Measurements from ENCODE around the gene SOX13. TPM values are rescaled to one million over a fixed set of nuclear protein-coding genes. Genes with fewer than 3 reads are reported as not detected.

Gene SOX13
- total RNA-seq, 4 donors from 2014 or later = 15.6 to 31.1 (median 16.3) TPM

GRCh38 chr1:204157962-204158361, 85.0 kb downstream of the SOX13 start:
- H3K4me3 ChIP-seq = no peak overlapping the region
- H3K27ac ChIP-seq = no peak overlapping the region
- intact Hi-C loops (cut with DNase I; ENCODE audit: low total_unique reads) = no loop called here
- H3K4me1 ChIP-seq = peaks cover 0 to 3% of the 10 kb centered on the region in 2 donors
- ATAC-seq (no peak), DNase-seq (no peak)
- H3K9me3 ChIP-seq = no peaks in the 10 kb centered on the region
- in situ Hi-C loops (cut with MboI; ENCODE audit: low sequenced_read_pairs in 4 of 4) = loop anchor here in 1 of 4 donors (5.0 to 25.0 kb wide), 2 partner anchors 204 to 354 kb away; partner anchors contain the start of gene MDM4
- TF ChIP-seq POLR2A (IDR thresholded peaks at IDR 0.05) (no peak), CTCF (IDR thresholded peaks at IDR 0.05 in 4 of 5, conservative IDR thresholded peaks at IDR 0.05 in 1 of 5) (no peak)
- H3K27me3 ChIP-seq = peaks cover 0 to 5% (median 4%) of the 10 kb centered on the region in 3 donors
- H3K36me3 ChIP-seq = no peaks in the 10 kb centered on the region

GRCh38 chr1:204161609-204162493, 88.9 kb downstream of the SOX13 start:
- Histone ChIP-seq H3K27ac (no peak overlapping the region), H3K9me3 (no peaks in the 10 kb centered on the region), H3K36me3 (no peaks in the 10 kb centered on the region), H3K4me3 (no peak overlapping the region), H3K4me1 (peaks cover 0 to 3% of the 10 kb centered on the region in 2 donors), H3K27me3 (peaks cover 0 to 3% (median 0%) of the 10 kb centered on the region in 3 donors)
- no peak for ATAC-seq
- intact Hi-C loops (cut with DNase I; ENCODE audit: low total_unique reads) (loop anchor here (1.0 to 2.0 kb wide), 3 partner anchors 37 to 201 kb away; no protein-coding TSS in a partner anchor), in situ Hi-C loops (cut with MboI; ENCODE audit: low sequenced_read_pairs in 4 of 4) (loop anchor here in 2 of 4 donors (10.0 to 25.0 kb wide), 2 partner anchors 203 to 350 kb away; partner anchors contain the start of gene MDM4 (in 1 of the 2))
- no peak for DNase-seq
- TF ChIP-seq CTCF (IDR thresholded peaks at IDR 0.05 in 4 of 5, conservative IDR thresholded peaks at IDR 0.05 in 1 of 5) (no peak), POLR2A (IDR thresholded peaks at IDR 0.05) (no peak)

- in situ Hi-C loops (cut with MboI; ENCODE audit: low sequenced_read_pairs in 4 of 4) = loop anchor here in 2 of 4 donors (10.0 to 25.0 kb wide), 2 partner anchors 202 to 350 kb away; partner anchors contain the start of gene MDM4 (in 1 of the 2)
- intact Hi-C loops (cut with DNase I; ENCODE audit: low total_unique reads) = loop anchor here (1.0 to 2.0 kb wide), 3 partner anchors 36 to 201 kb away; no protein-coding TSS in a partner anchor
These were observed 89.7 kb downstream of the SOX13 start for GRCh38 chr1:204162494-204163074.

GRCh38 chr1:204166219-204166618, 93.3 kb downstream of the SOX13 start, which contains the start of gene REN:
Gene REN (minus strand): TSS chr1:204166337. CDS start chr1:204166293, 44 bp downstream.
- H3K9me3 ChIP-seq = no peaks in the 10 kb centered on the region
- ATAC-seq (no peak), DNase-seq (no peak)
- H3K27ac ChIP-seq = no peak within 1 kb of the TSS
- H3K27me3 ChIP-seq = peaks cover 0 to 3% (median 0%) of the 10 kb centered on the region in 3 donors
- no peaks in the 10 kb centered on the region for H3K36me3 ChIP-seq
- intact Hi-C loops (cut with DNase I; ENCODE audit: low total_unique reads) (no loop called here), in situ Hi-C loops (cut with MboI; ENCODE audit: low sequenced_read_pairs in 4 of 4) (loop anchor here in 3 of 4 donors (5.0 to 25.0 kb wide), 5 partner anchors 36 to 346 kb away; partner anchors contain the start of gene MDM4 (in 1 of the 3))
- H3K4me1 ChIP-seq = peaks cover 0 to 3% of the 10 kb centered on the region in 2 donors
- TF ChIP-seq POLR2A (IDR thresholded peaks at IDR 0.05) (no peak), CTCF (IDR thresholded peaks at IDR 0.05 in 4 of 5, conservative IDR thresholded peaks at IDR 0.05 in 1 of 5) (no peak)
- H3K4me3 ChIP-seq = no peak within 1 kb of the TSS

More at GRCh38 chr1:204162494-204163074, 89.7 kb downstream of the SOX13 start:
- DNase-seq (peak; percentile 30 to 64), ATAC-seq (peak; percentile 76 to 81)
- no peak overlapping the region for H3K27ac ChIP-seq
- no peak overlapping the region for H3K4me3 ChIP-seq
- peaks cover 0 to 3% (median 0%) of the 10 kb centered on the region in 3 donors for H3K27me3 ChIP-seq
- H3K9me3 ChIP-seq = no peaks in the 10 kb centered on the region
- H3K4me1 ChIP-seq = peaks cover 0 to 3% of the 10 kb centered on the region in 2 donors
- no peak for TF ChIP-seq POLR2A (IDR thresholded peaks at IDR 0.05)
- TF ChIP-seq CTCF (IDR thresholded peaks at IDR 0.05 in 4 of 5, conservative IDR thresholded peaks at IDR 0.05 in 1 of 5) = peak; percentile 95 to 100 (median 98)
- no peaks in the 10 kb centered on the region for H3K36me3 ChIP-seq

All from gastrocnemius medialis (tissue), 4 donors.